Mesothelial cell of epicardium (in vitro differentiated cells): ENCODE results near the gene C2orf15. TPM values are rescaled to one million over a fixed set of nuclear protein-coding genes. Genes with fewer than 3 reads are reported as not detected.

ENCODE experiments used
- DNase-seq, 2 experiments: peaks; one replicate each; pipeline ENCODE4 v3.0.0; 2021; ENCODE audit warnings: low spot score in 2 of 2; ENCODE audit not compliant: unreplicated experiment in 2 of 2
- H3K27ac Mint-ChIP-seq: 2 replicates; pipeline ENCODE4 v1.8.0; 2021; ENCODE audit warnings: mixed read lengths
- H3K27me3 Mint-ChIP-seq: 2 replicates; pipeline ENCODE4 v1.8.0; 2021; ENCODE audit warnings: low read depth, mixed read lengths
- H3K36me3 Mint-ChIP-seq: 2 replicates; pipeline ENCODE4 v1.8.0; 2021; ENCODE audit warnings: mixed read lengths
- H3K4me1 Mint-ChIP-seq: 2 replicates; pipeline ENCODE4 v1.8.0; 2021; ENCODE audit warnings: mixed read lengths
- H3K4me3 Mint-ChIP-seq: 2 replicates; pipeline ENCODE4 v1.8.0; 2021; ENCODE audit warnings: mild to moderate bottlenecking, moderate library complexity, mixed read lengths
- H3K9me3 Mint-ChIP-seq: 2 replicates; pipeline ENCODE4 v1.8.0; 2021; ENCODE audit warnings: mixed read lengths
- CTCF ChIP-seq: fragments of 200-600 bp; sonication (generic); IDR thresholded peaks from one replicate; pipeline ENCODE4 v1.5.0; 2021; ENCODE audit warnings: antibody characterized with exemption; ENCODE audit not compliant: unreplicated experiment
- total RNA-seq: library from RNA; stranded (reverse); gene quantifications from 3 replicates; pipeline ENCODE4 v1.2.1, GENCODE V29; 2021

The C2orf15 gene
- total RNA-seq = 7.2 to 8.7 TPM (median 7.8 TPM) in 3 replicates

DNA sequence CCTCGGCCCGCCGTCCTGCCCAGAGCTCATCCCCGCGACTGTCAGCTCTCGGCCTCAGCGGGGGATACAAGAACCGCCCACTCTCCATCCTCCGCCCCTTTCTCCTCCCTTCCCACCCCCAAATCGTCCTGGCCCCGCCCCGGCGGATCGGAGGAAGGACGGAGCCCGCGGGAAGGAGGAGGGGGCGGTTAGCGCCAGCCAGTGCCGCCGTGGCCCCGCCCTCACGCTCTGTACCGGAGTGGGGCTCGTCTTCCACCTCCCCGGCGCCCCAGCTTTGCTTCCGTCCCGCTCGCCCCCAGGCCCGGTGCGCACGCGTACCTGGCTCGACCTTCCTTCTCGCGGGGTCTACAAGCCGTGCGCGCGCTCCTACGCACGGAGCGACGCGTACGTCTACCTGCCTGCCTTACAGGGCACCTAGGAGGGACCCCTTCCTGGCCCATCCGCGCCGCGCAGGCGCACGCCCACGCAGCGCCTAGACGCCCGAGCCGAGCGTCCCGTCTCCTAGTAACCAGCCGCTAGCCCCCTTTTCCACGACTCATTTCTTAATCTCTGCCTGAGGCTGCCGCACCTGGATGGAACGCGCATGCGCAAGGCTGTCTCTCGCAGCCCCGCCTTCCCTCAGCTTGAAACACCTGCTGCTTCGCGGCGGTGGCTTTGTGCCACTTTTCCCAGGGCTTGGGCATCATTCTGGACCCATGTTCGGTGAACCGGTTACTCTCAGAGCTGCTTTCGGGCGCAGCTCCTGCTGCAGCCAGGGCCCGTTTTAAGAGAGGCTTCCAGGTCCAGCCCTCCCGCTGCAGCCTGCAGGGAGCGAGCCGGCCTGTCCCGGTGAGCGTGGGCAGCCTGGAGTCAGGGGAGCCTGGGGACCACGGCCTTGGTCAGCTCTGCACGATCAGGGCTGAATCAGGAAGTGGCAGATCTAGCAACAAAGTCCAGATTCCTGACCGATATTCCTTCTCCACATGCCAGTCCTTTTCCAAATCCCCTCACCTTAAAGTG, at the start of gene C2orf15:
TSS of gene C2orf15 (plus strand) at position 598 of the 999 bp plus-strand sequence. CDS start 8,852 bp downstream, outside the sequence.
- H3K4me1 Mint-ChIP-seq = peaks cover 12% of the 10 kb centered on the region
- peak; percentile 94 to 96 for DNase-seq
- peak within 1 kb of the TSS; percentile 96 for H3K4me3 Mint-ChIP-seq
- TF ChIP-seq CTCF = no peak
- H3K27ac Mint-ChIP-seq = peak within 1 kb of the TSS; percentile 98
- H3K9me3 Mint-ChIP-seq = no peaks in the 10 kb centered on the region
- H3K36me3 Mint-ChIP-seq = peaks cover 3% of the 10 kb centered on the region
- no peaks in the 10 kb centered on the region for H3K27me3 Mint-ChIP-seq

- peaks cover 2% of the 10 kb centered on the region for H3K36me3 Mint-ChIP-seq
- no peak for TF ChIP-seq CTCF
- H3K27ac Mint-ChIP-seq = no peak overlapping the region
- no peak for DNase-seq
- H3K4me3 Mint-ChIP-seq = no peak overlapping the region
- no peaks in the 10 kb centered on the region for H3K4me1 Mint-ChIP-seq
- H3K27me3 Mint-ChIP-seq = no peaks in the 10 kb centered on the region
- peaks cover 29% of the 10 kb centered on the region for H3K9me3 Mint-ChIP-seq
These were observed 44.8 kb upstream of the C2orf15 start for GRCh38 chr2:99096728-99097127.

DNA sequence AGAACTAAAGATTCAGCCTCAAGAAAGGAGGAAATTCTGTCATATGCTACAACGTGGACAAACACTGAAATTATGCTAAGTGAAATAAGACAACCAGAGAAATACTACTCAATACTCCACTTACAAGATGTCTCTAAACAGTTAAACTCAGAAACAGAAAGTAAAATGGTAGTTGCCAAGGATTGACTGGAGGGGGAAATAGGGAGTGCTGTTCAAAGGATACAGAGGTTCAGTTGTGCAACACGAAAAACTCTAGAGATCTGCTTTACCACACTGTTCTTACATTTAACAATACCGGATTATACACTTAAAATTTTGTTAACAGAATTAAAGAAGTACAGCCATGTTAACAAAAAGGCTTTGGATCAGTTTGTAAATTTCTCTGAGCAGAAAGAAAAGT, 39.8 kb upstream of the C2orf15 start:
- no peak for DNase-seq
- Mint-ChIP-seq H3K4me3 (no peak overlapping the region), H3K9me3 (no peaks in the 10 kb centered on the region), H3K27ac (no peak overlapping the region), H3K4me1 (no peaks in the 10 kb centered on the region), H3K36me3 (peaks cover 3% of the 10 kb centered on the region), H3K27me3 (no peaks in the 10 kb centered on the region)
- TF ChIP-seq CTCF = no peak

DNA sequence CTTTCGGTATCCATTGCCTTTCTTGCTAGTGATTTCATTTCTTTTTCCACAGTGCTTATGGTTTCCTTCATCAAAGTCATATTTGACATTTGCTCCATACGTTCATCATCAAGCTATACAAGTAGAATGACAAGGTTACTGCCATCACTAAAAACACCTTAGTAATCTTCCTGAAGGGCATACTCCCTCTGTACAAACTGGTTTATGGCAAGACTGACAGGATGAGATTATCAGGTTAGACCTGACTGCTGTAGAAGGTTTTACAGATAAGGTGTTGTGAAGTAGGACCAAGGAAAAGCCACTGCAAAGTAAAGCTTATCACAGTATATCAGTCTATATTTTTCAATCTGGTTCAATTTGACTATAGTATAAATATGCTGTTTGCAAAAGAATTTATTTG, 37.5 kb upstream of the C2orf15 start:
- H3K36me3 Mint-ChIP-seq = peaks cover 3% of the 10 kb centered on the region
- H3K27me3 Mint-ChIP-seq = no peaks in the 10 kb centered on the region
- no peak overlapping the region for H3K4me3 Mint-ChIP-seq
- no peak overlapping the region for H3K27ac Mint-ChIP-seq
- DNase-seq = no peak
- no peak for TF ChIP-seq CTCF
- H3K4me1 Mint-ChIP-seq = no peaks in the 10 kb centered on the region
- H3K9me3 Mint-ChIP-seq = no peaks in the 10 kb centered on the region

GRCh38 chr2:99106913-99107312, 34.6 kb upstream of the C2orf15 start:
- H3K4me3 Mint-ChIP-seq = no peak overlapping the region
- H3K36me3 Mint-ChIP-seq = peaks cover 3% of the 10 kb centered on the region
- no peaks in the 10 kb centered on the region for H3K9me3 Mint-ChIP-seq

More at GRCh38 chr2:99106913-99107312, 34.6 kb upstream of the C2orf15 start:
- no peak for DNase-seq
- H3K27ac Mint-ChIP-seq = no peak overlapping the region
- no peak for TF ChIP-seq CTCF
- no peaks in the 10 kb centered on the region for H3K4me1 Mint-ChIP-seq
- H3K27me3 Mint-ChIP-seq = no peaks in the 10 kb centered on the region
